GM18511 (cell line): ENCODE results near the gene MRTFB.

Experiments
- ATAC-seq: cut with Tn5 transposase; IDR thresholded peaks from one replicate; pipeline ENCODE4 v1.9.1; 2021; ENCODE audit warnings: mild to moderate bottlenecking, moderate library complexity; ENCODE audit not compliant: unreplicated experiment

Gene MRTFB

DNA sequence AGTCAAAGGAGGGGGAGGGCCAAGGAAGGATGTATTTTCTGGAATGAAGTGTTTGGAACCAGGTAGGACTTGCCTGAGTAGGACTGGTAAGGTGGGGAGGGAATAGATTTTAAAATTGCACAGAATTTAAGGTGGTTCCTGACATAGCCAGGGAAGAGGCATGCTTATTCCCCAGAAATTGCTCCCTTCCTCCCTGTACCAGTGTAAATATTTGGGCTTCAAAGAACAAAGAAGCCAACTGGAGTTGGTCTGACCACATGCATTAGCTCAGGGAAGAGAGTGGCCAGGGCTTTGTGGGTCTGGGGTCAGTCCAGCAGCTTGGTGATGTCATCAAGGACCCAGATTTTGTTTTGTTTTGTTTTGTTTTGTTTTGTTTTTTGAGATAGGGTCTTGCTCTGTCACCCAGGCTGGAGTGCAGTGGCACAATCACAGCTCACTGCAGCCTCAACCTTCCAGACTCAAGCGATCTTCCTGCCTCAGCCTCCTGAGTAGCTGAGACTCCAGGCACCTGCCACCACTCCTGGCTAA, 9.3 kb upstream of the MRTFB start:
- ATAC-seq = no peak

DNA sequence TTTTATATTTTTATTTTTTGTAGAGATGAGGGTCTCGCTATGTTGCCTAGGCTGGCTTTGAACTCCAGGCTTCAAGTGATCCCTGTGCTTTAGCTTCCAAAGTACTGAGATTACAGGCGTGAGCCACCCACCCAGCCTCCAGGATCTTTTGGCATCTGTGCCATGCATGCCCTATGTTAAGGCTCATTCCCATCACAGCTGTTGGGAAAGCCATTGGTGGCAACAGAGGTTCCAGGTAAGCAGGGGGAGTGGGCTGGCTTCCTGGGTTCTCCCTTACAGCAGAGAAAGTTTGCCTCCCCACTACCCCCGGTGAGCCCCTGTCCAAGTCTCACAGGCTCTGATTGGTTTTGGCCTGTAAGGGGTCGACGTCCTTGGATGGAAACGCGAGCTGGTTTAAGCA, 8.9 kb upstream of the MRTFB start:
- no peak for ATAC-seq

DNA sequence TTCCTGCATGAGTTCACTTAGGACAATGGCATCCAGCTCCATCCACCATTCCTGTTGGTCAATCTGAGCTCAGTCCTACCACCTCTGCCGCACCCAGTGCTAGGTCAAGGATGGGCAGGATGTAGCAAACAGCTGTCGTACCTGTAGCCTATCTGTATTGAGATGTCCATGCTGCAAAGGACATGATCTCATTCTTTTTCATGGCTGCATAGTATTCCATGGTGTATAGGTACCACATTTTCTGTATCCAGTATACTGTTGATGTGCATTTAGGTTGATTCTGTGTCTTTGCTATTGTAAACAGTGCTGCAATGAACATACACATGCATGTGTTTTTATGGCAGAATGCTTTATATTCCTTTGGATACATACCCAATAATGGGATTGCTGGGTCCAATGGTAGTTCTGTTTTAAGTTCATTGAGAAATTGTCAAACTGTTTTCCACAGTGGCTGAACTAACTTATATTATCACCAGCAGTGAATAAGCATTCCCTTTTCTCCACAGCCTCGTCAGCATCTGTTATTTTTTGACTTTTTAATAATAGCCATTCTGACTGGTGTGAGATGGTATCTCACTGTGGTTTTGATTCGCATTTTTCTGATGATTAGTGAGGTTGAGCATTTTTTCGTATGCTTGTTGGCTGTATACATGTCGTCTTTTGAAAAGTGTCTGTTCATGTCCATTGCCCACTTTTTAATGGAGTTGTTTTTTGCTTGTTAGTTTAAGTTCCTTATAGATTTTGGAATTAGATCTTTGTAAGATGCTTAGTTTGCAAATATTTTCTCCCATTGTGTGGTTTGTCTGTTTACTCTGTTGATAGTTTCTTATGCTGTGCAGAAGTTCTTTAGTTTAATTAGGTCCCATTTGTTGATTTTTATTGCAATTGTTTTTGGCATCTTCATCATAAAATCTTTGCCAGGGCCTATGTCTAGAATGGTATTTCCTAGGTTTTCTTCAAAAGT, 7.2 kb upstream of the MRTFB start:
- no peak for ATAC-seq

DNA sequence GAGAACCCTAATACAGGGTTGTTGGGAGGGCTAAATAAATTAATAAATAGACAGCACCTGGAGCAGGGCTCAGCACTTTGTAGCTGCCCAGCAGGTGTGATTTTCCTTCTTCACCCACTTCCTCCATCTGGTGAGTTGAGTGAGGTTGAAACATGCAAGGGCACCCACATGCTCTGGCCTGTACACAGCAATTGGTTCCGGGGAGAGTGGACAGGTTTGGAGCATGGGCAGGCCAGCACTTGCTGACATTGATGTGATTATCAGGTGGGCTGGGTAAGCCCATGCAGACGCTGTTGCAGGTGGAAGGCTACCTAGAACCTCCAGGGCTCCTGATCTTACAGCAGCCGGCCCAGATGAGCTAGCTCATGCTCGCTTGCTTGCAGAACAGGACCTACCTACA, 1.3 kb upstream of the MRTFB start:
- no peak for ATAC-seq

DNA sequence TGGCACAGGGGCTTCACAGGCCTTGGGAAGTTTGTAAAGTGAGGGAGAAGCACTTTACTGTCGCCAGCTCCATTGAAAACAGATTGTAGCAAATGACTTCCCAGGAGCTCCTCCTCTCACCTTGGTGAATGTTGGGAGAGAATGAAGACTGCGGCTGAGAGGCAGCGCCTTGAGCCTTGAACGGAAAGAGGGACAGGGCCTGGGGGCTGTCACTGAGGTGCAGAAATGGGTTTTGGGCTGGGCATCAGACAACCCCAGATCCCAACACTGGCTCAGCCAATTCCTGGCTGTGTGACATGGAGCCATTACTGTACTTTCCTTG, 603 bp upstream of the MRTFB start:
- peak; percentile 13 for ATAC-seq

DNA sequence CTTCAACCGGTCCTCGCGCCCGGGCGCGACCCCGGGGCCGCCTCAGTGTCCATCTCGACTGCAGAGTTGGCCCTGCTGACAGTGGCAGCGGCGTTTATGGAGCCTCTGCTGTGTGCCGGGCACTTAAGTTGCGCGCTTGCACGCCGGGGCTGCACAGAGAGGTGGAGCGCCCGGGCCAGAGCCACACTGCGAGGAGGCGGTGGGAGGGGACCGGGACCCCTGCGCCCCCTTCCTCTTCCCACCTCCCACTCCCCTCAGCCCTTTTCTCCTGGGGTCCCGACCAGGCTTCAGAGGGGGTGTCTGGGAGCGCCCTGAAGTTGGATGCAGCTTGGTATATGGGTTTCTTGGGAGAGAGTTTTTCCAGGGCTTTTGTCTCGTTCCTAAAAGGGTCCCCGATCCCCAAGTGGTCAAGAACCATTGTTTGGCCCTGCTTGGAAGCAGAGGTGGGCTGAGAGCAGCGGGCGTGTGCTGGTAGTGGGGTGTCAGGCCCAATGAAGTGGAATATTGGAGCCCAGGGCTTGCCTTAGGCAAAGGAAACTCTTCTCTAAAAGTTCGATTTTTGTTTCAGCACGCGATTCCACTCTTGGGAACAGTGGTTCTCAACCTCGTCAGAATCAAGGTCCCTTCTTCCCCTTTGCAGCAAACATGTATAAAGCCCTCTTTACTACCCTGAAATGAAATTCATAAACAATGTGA, 605 bp downstream of the MRTFB start:
- peak; percentile 40 for ATAC-seq

DNA sequence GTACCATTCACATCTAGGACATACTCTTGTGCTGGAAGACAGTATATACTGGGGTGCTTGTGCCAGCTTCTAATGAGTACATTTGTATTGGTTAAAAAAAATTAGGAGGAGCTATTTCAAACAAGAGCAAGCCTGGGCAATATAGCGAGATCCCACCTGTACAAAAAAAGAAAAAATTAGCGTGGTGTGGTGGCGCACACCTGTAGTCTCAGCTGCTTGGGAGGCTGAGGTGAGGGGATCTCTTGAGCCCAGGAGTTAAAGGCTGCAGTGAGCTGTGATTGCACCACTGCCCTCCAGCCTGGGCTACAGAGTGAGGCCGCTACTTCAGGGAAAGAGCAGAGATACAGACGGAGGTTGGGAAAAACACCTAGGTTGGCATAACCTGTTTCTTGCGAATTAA, 1.2 kb downstream of the MRTFB start:
- no peak for ATAC-seq

DNA sequence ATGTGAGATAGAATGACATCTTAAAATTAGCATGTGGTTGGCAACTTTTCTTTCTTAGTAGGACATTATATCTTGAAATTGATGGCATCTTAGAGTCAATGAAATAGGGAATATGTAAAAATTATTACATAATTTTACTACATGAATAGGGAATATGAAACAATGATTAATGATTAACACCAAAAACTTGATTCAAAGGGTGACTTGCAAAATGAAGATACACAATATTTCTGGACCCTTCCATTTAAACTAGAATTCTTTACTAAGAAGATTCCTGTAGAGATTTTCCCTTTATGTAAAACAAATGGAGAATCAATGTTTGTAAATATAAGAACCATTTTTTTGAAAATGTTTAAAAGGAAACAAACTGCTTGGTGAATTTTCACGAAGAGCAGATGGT, 3.4 kb downstream of the MRTFB start:
- ATAC-seq = no peak

DNA sequence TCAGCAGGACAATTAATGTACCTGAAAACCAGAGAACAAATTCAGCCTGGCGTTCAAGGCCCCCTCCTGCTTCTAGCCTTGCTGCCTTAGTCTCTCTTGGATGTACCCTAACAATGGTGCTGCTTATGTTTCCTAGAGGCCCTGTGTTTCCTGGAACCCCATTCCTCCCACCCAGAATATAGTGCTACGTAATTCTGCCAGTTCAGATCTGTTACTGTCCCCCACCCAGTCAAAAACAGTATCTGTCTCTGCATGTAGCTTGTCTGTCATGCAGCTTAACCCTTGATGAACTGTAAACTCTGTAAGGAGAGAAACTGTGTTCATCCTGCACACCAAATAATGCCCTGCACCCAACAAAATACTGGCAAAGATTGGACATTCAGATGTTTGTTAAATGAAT, 6.8 kb downstream of the MRTFB start:
- no peak for ATAC-seq

DNA sequence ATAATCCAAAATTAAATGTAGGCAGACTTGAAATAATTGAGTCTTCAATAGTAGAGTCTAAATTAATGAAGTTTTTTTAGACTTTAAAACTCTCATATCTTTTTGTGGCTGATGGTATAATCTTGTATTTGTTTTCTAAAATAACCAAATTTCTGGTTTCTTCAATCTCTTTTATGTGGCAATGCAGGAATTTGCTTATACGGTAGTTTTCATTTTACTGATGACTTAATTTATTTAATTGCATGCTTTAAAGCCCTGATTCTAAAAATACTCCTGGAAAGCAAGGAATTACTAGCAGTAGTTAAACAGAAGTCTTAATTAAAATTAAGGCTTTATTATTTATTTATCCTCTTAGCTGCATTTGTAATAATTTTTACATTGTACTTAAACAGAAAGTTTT, 15.4 kb downstream of the MRTFB start:
- ATAC-seq = no peak

DNA sequence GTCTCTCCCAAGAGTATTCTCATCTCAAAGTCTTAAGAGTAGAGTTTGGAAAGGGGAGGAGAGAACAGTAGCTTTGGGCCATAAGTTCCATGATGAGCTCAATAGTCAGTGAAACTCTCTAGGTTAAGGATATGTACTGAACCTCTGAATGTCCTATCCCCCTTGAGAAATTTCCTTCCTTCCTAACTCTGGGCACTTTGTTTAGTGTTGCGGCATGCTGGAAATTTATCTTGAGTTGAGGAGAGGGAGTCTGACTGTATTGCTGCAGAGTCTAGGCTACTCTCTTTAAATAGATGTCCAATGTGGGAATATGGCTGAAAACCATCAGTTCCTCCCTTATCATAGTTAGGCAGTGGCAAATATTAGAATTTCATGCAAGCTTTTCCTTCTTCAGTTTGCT, 16.1 kb downstream of the MRTFB start:
- ATAC-seq = no peak

DNA sequence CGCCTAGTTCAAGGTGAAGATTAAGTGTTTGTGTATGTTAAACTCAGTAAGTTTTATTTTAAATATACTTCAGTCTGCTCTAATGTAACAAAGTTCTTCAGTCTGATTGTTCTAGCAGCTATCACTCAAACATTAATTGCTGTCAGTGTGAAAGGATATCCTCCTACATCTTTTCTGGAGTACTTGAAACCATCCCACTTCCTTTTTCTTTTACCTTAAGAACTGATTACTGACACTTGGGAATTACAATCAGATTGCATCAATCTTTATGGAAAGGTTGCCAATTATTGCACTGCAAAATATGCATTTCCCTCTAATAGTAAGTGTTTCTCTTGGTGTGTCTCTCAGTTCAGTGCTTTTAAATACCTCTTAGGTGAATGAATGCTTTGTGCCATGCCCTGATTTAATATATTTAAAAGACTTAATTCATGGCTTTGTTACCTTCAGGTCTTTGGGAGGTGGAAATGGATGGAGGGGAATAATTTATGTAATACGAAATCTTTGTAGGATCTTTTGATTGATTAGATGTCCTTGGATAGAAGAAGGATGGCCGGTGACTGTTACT, 16.6 kb downstream of the MRTFB start:
- ATAC-seq = no peak

DNA sequence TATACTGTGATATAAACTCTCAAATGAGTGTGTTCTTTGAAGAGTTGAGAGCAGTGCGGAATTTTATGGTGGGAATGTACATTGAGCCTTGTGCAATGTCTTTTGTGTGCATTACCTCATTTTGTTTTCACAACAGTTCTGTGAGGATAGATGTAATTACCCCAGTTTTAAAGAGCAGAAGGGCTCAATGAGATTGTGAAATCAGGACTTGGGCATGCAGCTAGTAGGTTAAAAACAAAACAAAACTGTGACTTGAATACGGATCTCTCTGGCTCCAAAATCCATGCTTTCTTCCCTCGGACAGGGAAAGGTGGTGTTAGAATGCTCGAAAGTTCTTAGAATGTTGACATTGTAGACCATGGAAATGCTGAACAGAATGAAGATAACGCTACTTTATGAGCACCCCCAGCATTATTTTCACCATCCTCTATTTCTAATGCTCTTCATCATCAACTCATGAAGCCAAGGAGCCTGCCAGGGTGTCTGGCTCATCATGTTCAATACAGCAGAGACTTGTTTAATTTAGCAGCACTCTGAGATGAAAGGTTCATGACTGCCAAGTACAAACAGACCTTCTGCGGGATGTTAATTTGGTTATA, 17.1 kb downstream of the MRTFB start:
- ATAC-seq = no peak

DNA sequence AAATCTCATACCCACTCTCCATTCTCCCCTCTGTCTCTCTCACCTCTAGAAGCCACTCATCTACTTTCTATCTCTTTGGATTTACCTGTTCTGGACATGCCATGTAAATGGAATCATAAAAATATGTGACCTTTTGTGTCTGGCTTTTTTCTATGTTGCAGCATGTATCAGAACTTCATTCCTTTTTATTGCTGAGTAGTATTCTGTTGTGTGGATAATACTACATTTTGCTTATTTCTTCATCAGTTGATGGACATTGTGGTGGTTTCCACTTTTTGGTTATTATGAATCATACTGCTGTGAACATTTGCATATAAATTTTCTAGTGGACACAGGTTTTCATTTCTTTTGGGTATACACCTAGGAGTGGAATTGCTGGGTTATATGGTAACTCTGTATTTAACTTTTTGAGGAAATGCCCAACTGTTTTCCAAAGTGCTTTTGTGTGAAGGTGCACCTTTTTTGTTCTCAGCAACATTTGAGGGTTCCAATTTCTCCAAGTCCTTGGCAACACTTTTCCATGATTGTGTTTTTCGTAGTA, 18.2 kb downstream of the MRTFB start:
- ATAC-seq = no peak

DNA sequence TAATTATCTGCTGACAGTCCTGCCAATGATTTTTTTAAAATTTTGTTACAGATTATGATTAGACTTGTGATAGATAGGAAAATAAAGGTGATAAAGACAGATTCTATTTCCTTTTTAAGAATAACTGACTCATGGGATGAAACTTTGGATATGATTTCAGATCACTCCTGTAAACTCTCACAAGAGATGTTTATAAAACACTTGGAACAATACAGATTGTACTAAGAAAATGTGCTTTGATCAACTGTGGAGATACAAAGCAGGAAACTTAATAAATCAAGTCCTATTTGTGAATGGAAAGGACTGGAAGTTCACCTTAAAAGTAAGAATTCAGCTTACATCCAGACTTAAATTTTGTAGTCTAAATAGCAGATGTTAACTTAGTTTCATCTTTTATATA, 21.4 kb downstream of the MRTFB start:
- ATAC-seq = no peak

DNA sequence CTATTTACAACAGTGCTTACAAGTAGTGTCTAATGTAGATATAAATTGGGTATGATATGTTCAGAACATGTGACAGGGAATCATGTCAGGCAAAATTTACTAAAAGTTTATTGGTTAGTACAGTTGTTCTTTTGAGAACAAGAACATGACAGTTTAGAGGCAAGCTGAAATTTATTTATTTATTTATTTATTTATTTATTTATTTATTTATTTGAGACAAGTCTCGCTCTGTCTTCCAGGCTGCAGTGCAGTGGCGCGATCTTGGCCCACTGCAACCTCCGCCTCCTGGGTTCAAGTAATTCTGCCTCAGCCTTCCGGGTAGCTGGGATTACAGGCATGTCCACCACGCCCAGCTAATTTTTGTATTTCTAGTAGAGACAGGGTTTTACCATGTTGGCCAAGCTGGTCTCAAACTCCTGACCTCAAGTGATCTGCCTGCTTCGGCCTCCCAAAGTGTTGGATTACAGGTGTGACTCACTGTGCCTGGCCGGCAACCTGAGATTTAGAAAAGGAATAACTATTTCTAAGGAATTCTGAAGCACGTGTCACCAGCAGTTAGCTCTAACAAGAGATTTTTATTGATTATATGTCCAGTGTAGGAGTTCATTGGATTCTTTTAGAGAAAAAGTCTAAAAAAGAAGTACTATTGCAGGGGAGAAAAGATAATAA, 24.9 kb downstream of the MRTFB start:
- no peak for ATAC-seq

DNA sequence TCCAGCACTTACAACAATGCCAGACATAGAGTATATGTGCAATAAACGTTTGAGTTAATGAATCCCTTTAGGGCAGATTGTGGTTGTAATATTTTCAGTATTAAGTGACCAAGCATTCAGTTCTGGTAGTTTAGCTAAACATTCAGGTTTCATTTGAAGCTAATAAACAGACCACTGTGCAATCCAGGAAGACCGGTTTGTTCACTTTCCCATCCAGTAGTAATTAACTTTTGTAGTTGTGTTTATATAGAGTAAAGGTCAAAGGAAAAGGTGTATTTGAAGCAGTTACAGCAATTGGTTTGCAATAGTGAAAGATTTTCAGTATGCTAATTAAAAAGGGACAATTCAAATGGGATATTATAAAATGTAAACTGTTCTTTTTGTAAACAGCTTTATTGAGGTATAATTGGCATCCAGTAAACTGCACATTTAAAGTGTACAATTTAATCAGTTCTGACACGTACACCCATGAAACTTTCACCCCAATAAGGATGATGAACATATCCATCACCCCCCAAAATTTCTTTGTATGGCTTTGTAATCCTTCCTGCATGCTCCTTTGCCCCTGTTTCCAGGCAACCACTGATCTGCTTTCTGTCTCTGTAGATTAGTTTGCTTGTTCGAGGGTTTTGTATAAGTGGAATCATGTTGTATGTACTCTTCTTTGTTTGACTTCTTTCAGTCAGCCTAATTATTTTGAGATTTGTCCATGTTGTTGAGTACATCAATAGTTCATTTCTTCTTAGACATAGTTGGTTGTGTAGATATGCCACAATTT, 26.3 kb downstream of the MRTFB start:
- no peak for ATAC-seq

DNA sequence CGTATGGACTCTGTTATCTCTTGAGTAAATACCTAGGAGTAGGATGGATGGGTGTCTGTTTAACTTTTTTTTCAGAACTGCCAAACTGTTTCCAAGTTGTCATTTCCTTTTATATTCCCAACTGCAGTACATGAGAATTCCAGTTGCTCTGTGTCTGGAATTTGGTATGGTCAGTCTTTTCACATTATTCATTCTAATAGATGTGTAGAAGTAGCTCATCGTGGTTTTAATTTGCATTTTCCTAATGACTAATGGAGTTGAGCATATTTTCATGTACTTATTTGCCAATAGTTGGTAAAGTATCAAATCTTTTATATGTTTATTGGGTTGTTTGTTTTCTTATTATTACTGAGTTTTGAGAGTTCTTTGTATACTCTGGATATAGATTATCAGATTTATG, 27.0 kb downstream of the MRTFB start:
- no peak for ATAC-seq

DNA sequence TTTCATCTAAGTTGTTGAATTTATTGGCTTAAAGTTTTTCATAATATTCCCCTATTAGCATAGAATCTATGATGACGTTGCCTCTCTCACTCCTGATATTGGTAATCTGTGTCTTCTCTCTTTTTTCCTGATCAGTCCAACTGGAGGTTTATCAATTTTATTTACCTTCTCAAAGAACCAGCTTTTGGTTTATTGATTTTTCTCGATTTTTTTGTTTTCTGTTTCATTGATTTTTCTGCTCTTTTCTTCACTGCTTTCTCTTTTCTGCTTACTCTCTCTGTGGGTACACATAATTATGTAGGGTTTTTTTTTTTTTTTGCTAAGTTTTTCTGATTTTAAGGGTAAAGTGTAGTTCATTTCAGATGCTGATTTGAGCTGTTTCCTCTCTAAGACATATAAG, 29.7 kb downstream of the MRTFB start:
- no peak for ATAC-seq

DNA sequence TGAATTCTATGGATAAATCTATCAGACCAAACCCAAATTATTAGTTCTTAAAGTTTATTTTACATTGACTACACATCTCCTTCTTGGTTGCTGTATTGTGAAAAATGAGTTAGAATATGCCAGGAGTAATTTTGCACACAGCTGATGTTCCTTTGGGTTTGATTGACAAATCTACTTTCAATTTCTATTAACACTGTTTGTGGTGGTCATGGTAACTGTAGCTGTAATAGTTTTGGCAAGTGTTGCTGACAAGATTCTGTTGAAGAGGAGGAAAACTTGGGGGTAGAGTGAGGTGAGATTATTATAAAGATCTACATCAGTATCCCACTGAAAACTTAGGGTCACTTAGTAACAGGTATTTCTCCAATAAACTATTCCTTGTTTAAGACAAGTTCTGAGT, 30.3 kb downstream of the MRTFB start:
- peak; percentile 56 for ATAC-seq
